PFSK-1 (cell line): ENCODE measurements around the gene TP63.

Experiments used
- POLR2AphosphoS5 ChIP-seq: IDR thresholded peaks from 2 replicates; pipeline ENCODE4 v1.6.1; 2012; ENCODE audit warnings: low read depth, mild to moderate bottlenecking, control low read depth, low read length, moderate library complexity
- SIN3A ChIP-seq: IDR thresholded peaks from 2 replicates; pipeline ENCODE4 v1.6.1; 2012; ENCODE audit warnings: mild to moderate bottlenecking, low read length, moderate library complexity, borderline replicate concordance; ENCODE audit not compliant: insufficient read depth
- TAF1 ChIP-seq: IDR thresholded peaks from 2 replicates; pipeline ENCODE4 v1.6.1; 2012; ENCODE audit warnings: low read length, control low read depth, borderline replicate concordance; ENCODE audit not compliant: insufficient read depth

DNA sequence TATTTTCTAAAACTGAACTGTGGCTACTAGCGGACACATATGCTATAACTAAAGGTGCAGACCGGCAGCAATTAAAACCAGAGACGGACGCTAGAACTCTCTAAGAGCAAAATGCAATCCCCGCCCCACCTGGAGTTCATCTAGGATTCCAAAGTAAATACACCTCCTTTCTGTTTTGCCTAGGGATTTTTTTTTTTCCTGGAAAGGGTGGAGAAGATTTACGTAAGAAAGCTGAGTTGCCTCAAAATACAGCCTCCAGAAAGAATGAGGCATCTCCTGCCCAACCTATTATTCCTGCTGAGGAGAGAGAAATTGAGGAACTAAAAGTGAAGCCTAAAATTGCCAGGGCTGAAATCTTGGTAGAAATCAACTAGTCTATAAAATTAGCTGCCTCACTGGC is 150.2 kb downstream of the TP63 start:
- no peak for TF ChIP-seq TAF1
- TF ChIP-seq POLR2AphosphoS5, result no peak
- no peak for TF ChIP-seq SIN3A
